HepG2 (cell line): ENCODE results near the gene TKFC. TPM values are rescaled to one million over a fixed set of nuclear protein-coding genes. Genes with fewer than 3 reads are reported as not detected.

Experiments used
- CTCF ChIP-seq: sonication (generic); formaldehyde crosslinking; IDR thresholded peaks from 2 replicates; pipeline ENCODE4 v1.5.0; 2020; ENCODE audit warnings: mild to moderate bottlenecking, missing genetic modification reagents, moderate library complexity
- FOXP1 ChIP-seq, 2 experiments: fragments of 450-650 bp in 1 of 2; IDR thresholded peaks; 2 replicates each; pipeline ENCODE4 v1.6.1; 2017 to 2018; ENCODE audit warnings: antibody characterized with exemption in 1 of 2
- IRF9 ChIP-seq: sonication (generic); formaldehyde crosslinking; IDR thresholded peaks from 2 replicates; pipeline ENCODE4 v1.8.0; 2022; ENCODE audit warnings: missing genetic modification reagents, mild to moderate bottlenecking, borderline replicate concordance
- KAT8 ChIP-seq: IDR thresholded peaks from 2 replicates; pipeline ENCODE4 v1.6.1; 2016; ENCODE audit warnings: missing genetic modification reagents, missing compliant biosample characterization
- MAF1 ChIP-seq: sonication (generic); formaldehyde crosslinking; IDR thresholded peaks from 2 replicates; pipeline ENCODE4 v1.5.0; 2020; ENCODE audit warnings: missing genetic modification reagents, borderline replicate concordance
- MXD1 ChIP-seq: sonication (generic); formaldehyde crosslinking; IDR thresholded peaks from 2 replicates; pipeline ENCODE4 v1.4.0; 2020; ENCODE audit warnings: mild to moderate bottlenecking, missing genetic modification reagents
- NBN ChIP-seq: fragments of 450-650 bp; conservative IDR thresholded peaks from 2 replicates; pipeline ENCODE4 v1.6.1; 2017
- ZBED4 ChIP-seq: sonication (generic); formaldehyde crosslinking; IDR thresholded peaks from 2 replicates; pipeline ENCODE4 v1.4.0; 2020; ENCODE audit warnings: missing genetic modification reagents, borderline replicate concordance
- ZBTB33 ChIP-seq: sonication (generic); formaldehyde crosslinking; IDR thresholded peaks from 2 replicates; pipeline ENCODE4 v1.4.0; 2020; ENCODE audit warnings: missing genetic modification reagents
- ZFP1 ChIP-seq: IDR thresholded peaks from 2 replicates; pipeline ENCODE4 v1.6.1; 2016
- ZNF337 ChIP-seq: sonication (generic); formaldehyde crosslinking; IDR thresholded peaks from 2 replicates; pipeline ENCODE4 v1.5.1; 2020; ENCODE audit warnings: missing genetic modification reagents, low read depth, mild to moderate bottlenecking, borderline replicate concordance
- ZNF609 ChIP-seq: sonication (generic); formaldehyde crosslinking; IDR thresholded peaks from 2 replicates; pipeline ENCODE4 v1.4.0; 2020; ENCODE audit warnings: mild to moderate bottlenecking, missing genetic modification reagents, borderline replicate concordance
- polyA plus RNA-seq, 8 experiments: library from polyadenylated mRNA; depleted of rRNA in 3 of 8; stranded (reverse) in 7 of 8; unstranded in 1 of 8; fragments of >200 nt; fragmentation: Illumina TruSeq in 4 of 8; extraction: Trizol in 4 of 8; gene quantifications; 2 replicates each; pipeline versions ENCODE4 v1.2.1 to v1.2.3, GENCODE V29; 2011 to 2016; ENCODE audit warnings: low read depth in 4 of 8, missing spikeins in 1 of 8, mixed read lengths in 1 of 8; ENCODE audit not compliant: insufficient read depth in 1 of 8
- total RNA-seq, 5 experiments: library from RNA; depleted of rRNA; stranded (reverse); fragments of >200 nt; fragmentation: Illumina TruSeq; extraction: Trizol; gene quantifications; 2 replicates each; pipeline ENCODE4 v1.2.3, GENCODE V29; 2016; ENCODE audit warnings: low read depth in 1 of 5

Gene TKFC
- total and polyA plus RNA-seq, 2 of the 13 experiments (the other 11 are each of a cell fraction or from before 2014, with no cell fraction given) = 147 to 197 TPM

- TF ChIP-seq MAF1 (CRISPR knock-in tag) = no peak
- TF ChIP-seq NBN = no peak
- TF ChIP-seq IRF9 (CRISPR knock-in tag) = peak; percentile 93
- no peak for TF ChIP-seq ZFP1 (CRISPR knock-in tag)
- 0 out of 2 replicates have a peak, but pooled peaks have one; percentile 19 for TF ChIP-seq ZBED4 (CRISPR knock-in tag)
- no peak for TF ChIP-seq FOXP1 (IDR thresholded peaks at IDR 0.05)
- 0 out of 2 replicates have a peak, but pooled peaks have one; percentile 31 for TF ChIP-seq FOXP1 (CRISPR knock-in tag; IDR thresholded peaks at IDR 0.05)
- peak; percentile 22; the same call in 1 of the 2 replicates for TF ChIP-seq KAT8 (CRISPR knock-in tag)
- 0 out of 2 replicates have a peak, but pooled peaks have one; percentile 15 for TF ChIP-seq CTCF (CRISPR knock-in tag)
- TF ChIP-seq MXD1 (CRISPR knock-in tag) = no peak
- TF ChIP-seq ZNF609 (CRISPR knock-in tag) = no peak
- TF ChIP-seq ZNF337 (CRISPR knock-in tag) = no peak
- no peak; the same call in 1 of the 2 replicates for TF ChIP-seq ZBTB33 (CRISPR knock-in tag)
These were observed 1.7 kb downstream of the TKFC start (continued) for GRCh38 chr11:61334434-61335354.
